Measurements from ENCODE around the gene SYNE4.

DNA sequence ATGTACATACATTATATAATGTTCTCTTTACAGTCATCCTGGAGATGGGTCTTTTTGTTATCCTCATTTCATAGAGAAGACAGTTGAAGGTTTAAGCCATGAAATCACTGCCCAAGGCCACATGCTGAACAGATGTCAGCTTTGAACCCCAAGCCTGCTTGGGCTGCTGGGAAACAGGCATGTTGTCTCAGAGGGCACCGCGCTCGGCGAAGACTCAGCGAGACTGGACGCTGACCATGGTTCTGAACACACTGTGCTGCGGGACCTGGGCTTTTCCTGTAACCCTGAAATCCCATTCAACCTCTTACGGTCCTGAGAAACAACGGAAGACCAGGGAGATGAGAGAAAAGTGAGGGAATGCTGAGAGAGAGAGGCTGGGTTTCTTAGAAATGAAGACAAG lies 45.1 kb downstream of the SYNE4 start:
- TF ChIP-seq SPI1 (IDR thresholded peaks at IDR 0.05; ENCODE audit: low read depth, low read length) (no peak), POLR2A (IDR thresholded peaks at IDR 0.05; ENCODE audit: low read depth, low read length) (no peak), POLR2AphosphoS5 (IDR thresholded peaks at IDR 0.05; ENCODE audit: low read depth, low read length) (no peak), TAF1 (IDR thresholded peaks at IDR 0.05; ENCODE audit: low read depth, low read length) (no peak)

Data from GM12891 (cell line).